ENCODE data around the gene C16orf96. TPM values are rescaled to one million over a fixed set of nuclear protein-coding genes. Genes with fewer than 3 reads are reported as not detected.

Gene C16orf96
- total RNA-seq, 1 experiment from 2014 or later: 1.3 TPM

DNA sequence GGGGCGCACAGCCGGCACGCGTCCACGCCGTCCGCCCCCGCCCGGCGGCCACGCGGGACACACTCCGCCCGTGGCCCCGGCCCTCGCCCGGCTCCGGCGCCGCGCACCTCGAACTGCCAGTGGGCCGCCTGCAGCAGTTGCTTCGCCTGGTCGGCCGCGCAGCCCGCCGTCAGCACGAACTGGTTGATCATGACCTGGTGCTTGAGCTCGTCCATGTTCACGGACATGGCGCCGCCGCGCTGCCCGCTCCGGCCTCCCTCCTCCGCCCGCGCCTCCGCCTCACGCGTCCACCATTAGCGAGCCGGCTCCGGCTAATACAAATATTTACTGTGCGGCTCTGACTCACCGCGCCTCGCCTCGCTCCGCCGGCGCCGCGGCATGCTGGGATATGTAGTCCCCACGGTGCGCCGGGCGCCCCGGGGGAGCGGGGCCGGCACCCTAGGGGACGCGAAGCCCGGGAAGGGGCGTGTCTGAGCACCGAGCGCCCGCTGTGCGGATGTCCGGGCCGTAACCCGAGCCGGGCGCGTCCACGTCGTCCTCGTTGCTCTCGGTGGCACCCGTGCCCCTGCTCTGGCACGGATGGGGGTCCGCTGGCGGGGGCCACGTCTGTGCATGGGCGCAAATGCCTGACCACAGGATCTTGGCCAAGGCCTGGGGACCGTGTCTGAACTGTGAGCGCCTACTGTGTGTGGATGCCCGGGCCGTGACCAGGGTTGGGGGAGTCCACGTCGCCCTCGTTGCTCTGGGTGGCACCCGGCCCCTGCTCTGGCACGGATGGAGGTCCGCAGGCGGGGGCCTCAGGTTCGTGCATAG, 58.6 kb downstream of the C16orf96 start, which contains the start of gene UBALD1 (continued):
- no peak for TF ChIP-seq AR (CRISPR knock-in tag; IDR thresholded peaks at IDR 0.05)
- no peak for TF ChIP-seq NR1H2 (CRISPR knock-in tag; IDR thresholded peaks at IDR 0.05)
- TF ChIP-seq IRF1 (CRISPR knock-in tag; IDR thresholded peaks at IDR 0.05): no peak
- no peak for TF ChIP-seq RELA (CRISPR knock-in tag; IDR thresholded peaks at IDR 0.05; ENCODE audit: borderline replicate concordance)
- TF ChIP-seq, protein P1, sequence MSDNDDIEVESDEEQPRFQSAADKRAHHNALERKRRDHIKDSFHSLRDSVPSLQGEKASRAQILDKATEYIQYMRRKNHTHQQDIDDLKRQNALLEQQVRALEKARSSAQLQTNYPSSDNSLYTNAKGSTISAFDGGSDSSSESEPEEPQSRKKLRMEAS (CRISPR knock-in tag; IDR thresholded peaks at IDR 0.05): peak; percentile 62; the same call in 1 of the 2 replicates
- peak; percentile 49; the same call in 1 of the 2 replicates for TF ChIP-seq CREM (CRISPR knock-in tag; IDR thresholded peaks at IDR 0.05)
- TF ChIP-seq EMX1 (CRISPR knock-in tag; IDR thresholded peaks at IDR 0.05): no peak
- TF ChIP-seq MXD4 (CRISPR knock-in tag; IDR thresholded peaks at IDR 0.05; ENCODE audit: borderline replicate concordance): no peak
- TF ChIP-seq, protein P2, sequence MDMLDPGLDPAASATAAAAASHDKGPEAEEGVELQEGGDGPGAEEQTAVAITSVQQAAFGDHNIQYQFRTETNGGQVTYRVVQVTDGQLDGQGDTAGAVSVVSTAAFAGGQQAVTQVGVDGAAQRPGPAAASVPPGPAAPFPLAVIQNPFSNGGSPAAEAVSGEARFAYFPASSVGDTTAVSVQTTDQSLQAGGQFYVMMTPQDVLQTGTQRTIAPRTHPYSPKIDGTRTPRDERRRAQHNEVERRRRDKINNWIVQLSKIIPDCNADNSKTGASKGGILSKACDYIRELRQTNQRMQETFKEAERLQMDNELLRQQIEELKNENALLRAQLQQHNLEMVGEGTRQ (CRISPR knock-in tag; IDR thresholded peaks at IDR 0.05): no peak
- TF ChIP-seq, protein P3, sequence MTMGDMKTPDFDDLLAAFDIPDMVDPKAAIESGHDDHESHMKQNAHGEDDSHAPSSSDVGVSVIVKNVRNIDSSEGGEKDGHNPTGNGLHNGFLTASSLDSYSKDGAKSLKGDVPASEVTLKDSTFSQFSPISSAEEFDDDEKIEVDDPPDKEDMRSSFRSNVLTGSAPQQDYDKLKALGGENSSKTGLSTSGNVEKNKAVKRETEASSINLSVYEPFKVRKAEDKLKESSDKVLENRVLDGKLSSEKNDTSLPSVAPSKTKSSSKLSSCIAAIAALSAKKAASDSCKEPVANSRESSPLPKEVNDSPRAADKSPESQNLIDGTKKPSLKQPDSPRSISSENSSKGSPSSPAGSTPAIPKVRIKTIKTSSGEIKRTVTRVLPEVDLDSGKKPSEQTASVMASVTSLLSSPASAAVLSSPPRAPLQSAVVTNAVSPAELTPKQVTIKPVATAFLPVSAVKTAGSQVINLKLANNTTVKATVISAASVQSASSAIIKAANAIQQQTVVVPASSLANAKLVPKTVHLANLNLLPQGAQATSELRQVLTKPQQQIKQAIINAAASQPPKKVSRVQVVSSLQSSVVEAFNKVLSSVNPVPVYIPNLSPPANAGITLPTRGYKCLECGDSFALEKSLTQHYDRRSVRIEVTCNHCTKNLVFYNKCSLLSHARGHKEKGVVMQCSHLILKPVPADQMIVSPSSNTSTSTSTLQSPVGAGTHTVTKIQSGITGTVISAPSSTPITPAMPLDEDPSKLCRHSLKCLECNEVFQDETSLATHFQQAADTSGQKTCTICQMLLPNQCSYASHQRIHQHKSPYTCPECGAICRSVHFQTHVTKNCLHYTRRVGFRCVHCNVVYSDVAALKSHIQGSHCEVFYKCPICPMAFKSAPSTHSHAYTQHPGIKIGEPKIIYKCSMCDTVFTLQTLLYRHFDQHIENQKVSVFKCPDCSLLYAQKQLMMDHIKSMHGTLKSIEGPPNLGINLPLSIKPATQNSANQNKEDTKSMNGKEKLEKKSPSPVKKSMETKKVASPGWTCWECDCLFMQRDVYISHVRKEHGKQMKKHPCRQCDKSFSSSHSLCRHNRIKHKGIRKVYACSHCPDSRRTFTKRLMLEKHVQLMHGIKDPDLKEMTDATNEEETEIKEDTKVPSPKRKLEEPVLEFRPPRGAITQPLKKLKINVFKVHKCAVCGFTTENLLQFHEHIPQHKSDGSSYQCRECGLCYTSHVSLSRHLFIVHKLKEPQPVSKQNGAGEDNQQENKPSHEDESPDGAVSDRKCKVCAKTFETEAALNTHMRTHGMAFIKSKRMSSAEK (CRISPR knock-in tag; IDR thresholded peaks at IDR 0.05; ENCODE audit: borderline replicate concordance): no peak
- TF ChIP-seq ATF2 (CRISPR knock-in tag; IDR thresholded peaks at IDR 0.05; ENCODE audit: borderline replicate concordance, low read depth): no peak
- TF ChIP-seq, protein P4, sequence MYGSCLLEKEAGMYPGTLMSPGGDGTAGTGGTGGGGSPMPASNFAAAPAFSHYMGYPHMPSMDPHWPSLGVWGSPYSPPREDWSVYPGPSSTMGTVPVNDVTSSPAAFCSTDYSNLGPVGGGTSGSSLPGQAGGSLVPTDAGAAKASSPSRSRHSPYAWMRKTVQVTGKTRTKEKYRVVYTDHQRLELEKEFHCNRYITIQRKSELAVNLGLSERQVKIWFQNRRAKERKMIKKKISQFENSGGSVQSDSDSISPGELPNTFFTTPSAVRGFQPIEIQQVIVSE (CRISPR knock-in tag; IDR thresholded peaks at IDR 0.05; ENCODE audit: borderline replicate concordance): no peak
- TF ChIP-seq, protein P5, sequence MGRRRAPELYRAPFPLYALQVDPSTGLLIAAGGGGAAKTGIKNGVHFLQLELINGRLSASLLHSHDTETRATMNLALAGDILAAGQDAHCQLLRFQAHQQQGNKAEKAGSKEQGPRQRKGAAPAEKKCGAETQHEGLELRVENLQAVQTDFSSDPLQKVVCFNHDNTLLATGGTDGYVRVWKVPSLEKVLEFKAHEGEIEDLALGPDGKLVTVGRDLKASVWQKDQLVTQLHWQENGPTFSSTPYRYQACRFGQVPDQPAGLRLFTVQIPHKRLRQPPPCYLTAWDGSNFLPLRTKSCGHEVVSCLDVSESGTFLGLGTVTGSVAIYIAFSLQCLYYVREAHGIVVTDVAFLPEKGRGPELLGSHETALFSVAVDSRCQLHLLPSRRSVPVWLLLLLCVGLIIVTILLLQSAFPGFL (CRISPR knock-in tag; IDR thresholded peaks at IDR 0.05; ENCODE audit: borderline replicate concordance): no peak
- TF ChIP-seq ZNF423 (CRISPR knock-in tag; IDR thresholded peaks at IDR 0.05): peak; percentile 99
- 0 out of 2 replicates have a peak, but pooled peaks have one; percentile 15 for TF ChIP-seq MYBL2 (CRISPR knock-in tag; IDR thresholded peaks at IDR 0.05)
- TF ChIP-seq FOXJ3 (CRISPR knock-in tag; IDR thresholded peaks at IDR 0.05; ENCODE audit: borderline replicate concordance): no peak
- TF ChIP-seq E2F1 (CRISPR knock-in tag; IDR thresholded peaks at IDR 0.05): no peak
- TF ChIP-seq GABPB1 (CRISPR knock-in tag; IDR thresholded peaks at IDR 0.05): peak; percentile 16; the same call in 1 of the 2 replicates
- TF ChIP-seq, protein P6, sequence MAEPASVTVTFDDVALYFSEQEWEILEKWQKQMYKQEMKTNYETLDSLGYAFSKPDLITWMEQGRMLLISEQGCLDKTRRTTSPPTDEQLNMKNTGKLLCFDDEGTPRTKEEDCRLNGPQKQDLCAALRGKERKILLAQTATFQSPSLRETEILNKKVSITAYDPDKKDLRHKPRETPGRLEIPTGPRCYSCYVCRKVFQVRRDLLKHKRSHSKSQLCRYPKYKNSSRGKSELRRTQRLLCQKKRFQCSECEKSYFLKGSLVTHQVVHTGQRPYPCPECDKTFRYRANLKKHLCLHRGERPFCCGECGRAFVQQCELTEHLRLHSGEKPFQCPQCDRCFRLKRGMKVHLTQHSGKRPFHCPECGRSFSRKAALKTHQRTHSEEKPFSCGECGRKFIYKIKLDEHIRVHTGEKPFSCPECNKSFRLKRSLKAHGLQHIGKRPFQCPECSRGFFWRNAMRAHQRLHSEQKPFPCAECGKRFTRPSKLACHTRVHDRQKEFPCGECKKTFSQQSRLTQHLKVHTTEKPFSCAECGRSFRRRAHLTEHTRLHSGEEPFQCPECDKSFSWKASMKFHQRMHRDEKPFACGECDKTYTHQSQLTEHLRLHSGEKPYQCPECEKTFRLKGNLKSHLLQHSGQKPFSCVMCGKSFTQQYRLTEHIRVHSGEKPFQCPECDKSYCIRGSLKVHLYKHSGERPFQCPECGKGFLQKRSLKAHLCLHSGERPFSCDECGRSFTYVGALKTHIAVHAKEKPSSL (CRISPR knock-in tag; conservative IDR thresholded peaks at IDR 0.05): no peak
- TF ChIP-seq ZNF138 (CRISPR knock-in tag; conservative IDR thresholded peaks at IDR 0.05): no peak
- TF ChIP-seq CREB1 (CRISPR knock-in tag; IDR thresholded peaks at IDR 0.05): no peak

All from WTC11 (cell line).